Stimulated activated naive CD8-positive, alpha-beta T cell treated with anti-CD3 and anti-CD28 coated beads, Interleukin-15, Interleukin-2, amounts not matched to agents 100 ng/mL and 50 ng/mL, for 24 hours (primary cell): ENCODE measurements around the gene TMEM191C.
"Not testable (repeated sequence)": the region's sequence is repeated elsewhere in the genome, so short reads cannot be mapped to it uniquely, and the experiment has no call there.

Source experiments
- H3K27ac Mint-ChIP-seq: one replicate; pipeline ENCODE4 v1.8.0; 2021; ENCODE audit warnings: mild to moderate bottlenecking, mixed read lengths
- H3K27me3 Mint-ChIP-seq: one replicate; pipeline ENCODE4 v1.8.0; 2021; ENCODE audit warnings: mixed read lengths
- H3K36me3 Mint-ChIP-seq: one replicate; pipeline ENCODE4 v1.8.0; 2021; ENCODE audit warnings: low read depth, mixed read lengths
- H3K4me1 Mint-ChIP-seq: one replicate; pipeline ENCODE4 v1.8.0; 2021; ENCODE audit warnings: low read depth, mixed read lengths
- H3K4me3 Mint-ChIP-seq: one replicate; pipeline ENCODE4 v1.8.0; 2021; ENCODE audit warnings: mild to moderate bottlenecking, mixed read lengths
- H3K9me3 Mint-ChIP-seq: one replicate; pipeline ENCODE4 v1.8.0; 2021; ENCODE audit warnings: mixed read lengths

TMEM191C gene

DNA sequence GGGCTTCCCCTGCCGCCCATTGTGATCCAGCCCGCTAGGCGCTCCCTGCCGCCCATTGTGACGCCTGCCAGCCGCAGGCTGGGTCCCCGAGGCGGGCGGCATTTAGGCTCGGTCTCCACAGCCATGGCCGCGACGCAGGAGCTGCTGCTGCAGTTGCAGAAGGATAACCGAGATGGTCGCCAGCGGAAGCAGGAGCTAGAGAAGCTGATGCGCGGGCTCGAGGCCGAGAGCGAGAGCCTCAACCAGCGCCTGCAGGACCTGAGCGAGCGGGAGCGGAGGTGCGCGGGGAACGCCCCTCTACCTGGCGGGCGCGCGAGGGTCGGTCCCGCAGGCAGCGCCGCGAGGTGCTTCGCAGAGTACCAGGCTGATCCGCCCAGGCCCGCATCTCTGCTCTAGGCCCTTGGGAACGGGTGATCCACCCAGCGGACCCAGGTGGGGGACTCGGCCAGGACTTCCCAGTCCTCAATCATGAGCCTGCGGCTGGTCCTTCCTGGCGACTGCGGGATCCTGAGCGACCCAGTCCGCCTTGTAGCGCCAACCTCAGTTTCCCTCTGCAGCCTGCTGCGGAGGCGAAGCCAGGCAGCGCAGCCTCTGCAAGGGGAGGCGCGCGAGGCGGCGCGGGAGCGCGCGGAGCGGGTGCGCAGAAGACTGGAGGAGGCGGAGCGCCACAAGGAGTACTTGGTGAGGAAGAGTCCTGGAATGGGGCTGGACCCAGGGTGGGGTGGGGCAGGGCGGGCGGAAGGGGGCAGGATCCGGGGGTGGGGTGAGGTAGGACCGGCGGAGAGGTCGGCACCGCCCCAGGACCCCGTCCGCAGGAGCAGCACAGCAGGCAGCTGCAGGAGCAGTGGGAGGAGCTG lies at the start of gene TMEM191C:
Gene TMEM191C, plus strand, starts transcription at position 51 of the 857 bp plus-strand sequence. Its CDS starts 73 bp downstream, at position 124.
- Mint-ChIP-seq H3K27ac (peak within 1 kb of the TSS; percentile 74), H3K4me3 (peak within 1 kb of the TSS; percentile 75)
- H3K27me3 Mint-ChIP-seq, H3K36me3 Mint-ChIP-seq, H3K4me1 Mint-ChIP-seq, H3K9me3 Mint-ChIP-seq: not testable (repeated sequence)

DNA sequence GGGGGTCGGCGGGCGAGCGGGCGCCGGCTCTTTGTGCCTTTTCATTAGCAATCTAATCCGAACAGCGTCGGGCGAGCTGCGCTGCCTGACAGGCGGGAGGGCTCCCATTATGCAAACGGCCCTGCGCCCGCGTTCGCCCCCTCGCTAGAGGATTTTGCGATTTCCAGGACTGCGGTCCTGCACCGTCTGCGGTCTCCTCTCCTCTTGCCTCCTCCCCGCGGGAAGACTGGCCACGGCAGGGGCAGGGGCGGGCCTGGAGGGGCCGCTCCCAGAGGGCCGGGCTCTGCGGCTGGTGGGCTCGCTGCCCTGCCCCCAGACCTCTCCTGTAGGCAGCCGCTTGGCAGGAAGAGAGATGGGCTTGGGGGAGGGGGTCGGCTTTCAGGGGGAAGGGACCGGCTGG lies 49.3 kb upstream of the TMEM191C start:
- H3K27ac Mint-ChIP-seq, H3K4me3 Mint-ChIP-seq, H3K27me3 Mint-ChIP-seq, H3K9me3 Mint-ChIP-seq, H3K36me3 Mint-ChIP-seq, H3K4me1 Mint-ChIP-seq: not testable (repeated sequence)

DNA sequence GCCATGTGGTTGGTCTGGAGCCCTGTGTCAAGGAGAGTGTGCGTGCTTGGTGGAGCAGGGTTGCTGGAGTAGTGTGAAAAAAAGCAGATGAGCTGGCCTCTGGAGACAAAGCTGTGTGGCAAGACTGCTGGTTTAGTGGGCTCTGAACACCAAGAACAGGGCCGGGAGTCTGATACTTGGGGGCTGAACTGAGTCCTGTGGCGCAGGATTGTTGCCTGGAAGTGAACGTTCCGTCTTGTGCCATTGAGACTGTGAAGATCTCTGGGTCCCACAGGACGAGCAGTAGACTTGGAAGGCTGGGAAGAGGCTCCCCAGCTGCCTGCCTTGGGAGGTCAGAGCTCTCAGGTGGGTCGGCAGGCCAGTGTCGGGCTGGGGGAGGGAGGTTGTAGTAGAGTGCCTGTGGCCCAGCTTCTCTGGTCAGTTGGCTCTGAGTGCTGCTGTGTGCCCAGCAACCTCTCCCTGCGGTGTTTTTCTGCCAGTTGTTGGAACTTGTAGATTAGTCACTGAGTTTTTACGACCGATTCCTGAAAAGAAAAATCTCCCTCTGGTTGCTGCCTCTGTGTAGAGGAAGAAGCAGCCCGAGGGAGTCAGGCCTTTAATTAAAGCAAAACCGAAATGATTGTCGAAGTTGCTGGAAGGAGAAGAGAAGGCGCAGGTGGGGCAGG lies 48.1 kb upstream of the TMEM191C start:
- not testable (repeated sequence) for H3K36me3 Mint-ChIP-seq, H3K4me3 Mint-ChIP-seq, H3K27ac Mint-ChIP-seq, H3K27me3 Mint-ChIP-seq, H3K9me3 Mint-ChIP-seq, H3K4me1 Mint-ChIP-seq

DNA sequence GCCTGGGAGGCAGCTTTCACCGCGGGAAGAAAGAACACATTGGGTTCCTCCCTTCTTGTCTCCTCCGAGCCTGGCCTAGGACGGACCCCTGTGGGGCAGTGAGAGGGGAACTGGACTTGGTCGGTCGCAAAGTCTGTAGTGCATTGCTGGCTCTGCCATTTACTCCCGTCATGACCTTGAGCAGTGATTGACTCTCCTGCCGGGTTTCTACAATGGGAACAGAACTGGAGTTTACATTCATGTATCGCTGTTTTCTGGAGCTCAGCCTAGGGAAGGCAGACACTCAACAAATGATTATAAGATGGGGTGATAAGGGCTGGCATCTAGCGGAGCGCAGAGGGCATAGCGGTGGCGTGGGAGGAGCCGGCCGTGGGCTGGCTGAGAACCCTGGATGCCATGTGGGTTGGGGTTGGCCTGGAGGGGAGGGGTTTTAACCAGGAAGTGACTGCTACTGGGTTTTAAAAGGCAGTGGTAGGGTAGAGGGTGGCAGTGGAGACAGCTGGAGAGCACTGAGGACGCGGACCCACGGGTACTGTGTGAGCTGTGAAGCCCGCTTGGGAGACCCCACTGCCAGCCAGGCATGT lies 46.9 kb upstream of the TMEM191C start:
- H3K4me3 Mint-ChIP-seq, H3K27me3 Mint-ChIP-seq, H3K4me1 Mint-ChIP-seq: not testable (repeated sequence)

DNA sequence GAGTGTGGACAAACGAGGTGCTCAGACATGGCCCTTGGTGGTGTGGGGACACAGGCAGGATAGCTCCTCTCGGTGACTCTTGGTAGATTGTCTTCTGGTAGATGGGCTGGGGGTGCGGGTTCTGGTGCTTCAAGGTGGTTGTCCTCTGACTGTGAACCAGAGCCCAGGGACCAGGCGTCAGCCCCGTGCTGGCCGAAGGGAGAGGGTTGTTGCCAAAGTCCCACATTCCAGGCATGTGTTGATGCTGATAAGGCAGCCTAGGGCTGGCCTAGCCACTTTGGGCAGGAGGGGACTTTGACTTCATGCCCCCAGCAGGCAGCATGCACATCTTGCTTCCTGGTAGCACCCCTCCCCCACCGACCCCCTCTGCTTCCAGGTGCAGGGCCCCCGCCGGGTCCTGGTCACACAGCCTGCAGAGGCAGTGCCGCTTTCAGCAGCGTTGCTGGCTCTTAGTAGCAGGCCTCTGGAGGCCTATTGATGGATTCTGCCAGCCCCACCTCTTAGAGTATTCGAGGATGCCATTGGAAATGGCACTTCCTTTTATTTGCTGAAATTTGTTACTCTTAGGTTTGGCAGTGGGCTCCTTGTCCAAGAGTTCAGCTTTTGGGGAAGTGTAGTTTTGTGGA lies 43.0 kb upstream of the TMEM191C start:
- not testable (repeated sequence) for H3K36me3 Mint-ChIP-seq, H3K4me1 Mint-ChIP-seq, H3K4me3 Mint-ChIP-seq, H3K9me3 Mint-ChIP-seq, H3K27me3 Mint-ChIP-seq, H3K27ac Mint-ChIP-seq

More for the DNA sequence above, 46.9 kb upstream of the TMEM191C start:
- not testable (repeated sequence) for H3K36me3 Mint-ChIP-seq, H3K9me3 Mint-ChIP-seq, H3K27ac Mint-ChIP-seq

DNA sequence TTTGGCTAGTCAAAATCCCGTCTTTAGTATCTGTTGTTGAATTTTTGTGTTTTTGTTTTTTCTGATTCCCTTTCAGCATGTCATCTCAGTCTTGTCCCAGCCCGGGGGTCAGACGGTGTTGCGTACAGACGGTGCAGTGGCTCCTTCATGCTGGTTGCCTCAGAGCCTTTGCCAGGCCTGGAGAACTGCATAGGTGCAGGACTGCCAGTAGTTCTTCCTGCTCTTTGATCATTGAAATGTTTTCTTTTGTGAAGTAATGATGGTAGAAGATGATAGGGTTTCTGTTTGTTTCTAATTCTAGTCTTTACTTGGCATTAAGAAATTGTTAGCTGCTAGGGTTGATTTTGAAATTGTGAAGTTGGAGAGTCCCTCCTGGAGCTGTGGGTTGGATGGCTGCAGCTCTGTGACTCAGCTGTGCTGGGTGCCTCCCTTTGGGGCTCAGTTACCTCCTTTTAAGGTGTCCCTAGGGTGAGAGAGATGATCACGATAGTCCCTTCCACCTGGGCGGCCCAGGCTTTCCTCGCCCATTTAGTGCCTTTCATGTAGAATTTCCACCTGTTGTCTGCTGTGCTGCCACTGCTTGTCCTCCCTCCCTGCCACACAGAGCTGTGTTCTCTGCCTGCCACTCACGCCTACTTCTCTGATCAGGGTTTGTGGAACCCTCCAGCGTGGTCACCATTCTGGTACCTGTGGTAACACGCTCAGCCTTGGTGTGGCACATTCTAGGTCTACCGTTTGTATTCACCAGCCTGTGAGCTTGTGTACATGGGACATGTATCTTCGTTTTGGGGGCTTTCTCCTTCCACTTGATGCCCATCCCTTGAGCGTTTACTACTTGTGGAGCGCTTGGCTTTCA lies 32.6 kb upstream of the TMEM191C start:
- H3K4me1 Mint-ChIP-seq, H3K27me3 Mint-ChIP-seq: not testable (repeated sequence)

DNA sequence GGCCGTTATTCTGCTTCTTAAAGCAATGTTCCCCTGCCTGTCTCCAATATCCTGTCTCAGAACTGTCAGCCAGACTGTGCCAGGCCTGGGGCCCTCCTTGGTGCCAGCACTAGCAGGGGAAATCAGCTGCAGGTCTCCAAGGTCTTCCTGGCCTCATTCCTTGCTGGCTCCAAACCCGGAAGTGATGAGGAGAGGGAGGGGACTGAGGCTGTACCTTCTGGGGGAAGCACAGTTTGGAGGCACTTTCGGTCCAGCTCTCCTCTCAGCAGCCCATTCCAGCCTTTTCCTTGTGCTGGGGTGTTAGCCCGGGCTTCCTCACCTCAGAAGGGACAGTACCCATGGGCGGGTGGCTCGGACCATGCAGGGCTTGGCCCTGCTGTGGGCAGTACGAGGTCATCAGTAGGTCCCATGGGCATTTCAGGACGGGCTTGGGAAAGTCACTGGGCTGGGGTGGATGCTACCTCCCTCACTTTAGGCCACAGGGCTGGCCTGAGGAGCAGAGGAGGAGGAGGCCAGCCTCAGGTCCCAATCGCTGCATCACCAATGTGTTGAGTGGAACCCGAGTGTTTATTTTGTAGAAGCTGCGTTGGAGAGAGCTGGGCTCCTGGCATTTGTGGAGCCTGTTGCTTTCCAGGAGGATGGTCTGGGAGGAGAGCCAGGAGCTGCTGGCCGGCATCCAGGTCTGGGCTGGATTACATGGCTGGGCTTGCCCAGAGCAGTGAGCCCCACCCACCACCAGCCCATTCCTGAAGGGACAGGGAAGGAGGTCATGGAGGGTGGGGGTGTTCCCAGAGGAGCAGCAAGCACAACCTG lies 31.0 kb upstream of the TMEM191C start:
- H3K27ac Mint-ChIP-seq, H3K36me3 Mint-ChIP-seq, H3K9me3 Mint-ChIP-seq, H3K27me3 Mint-ChIP-seq, H3K4me1 Mint-ChIP-seq, H3K4me3 Mint-ChIP-seq: not testable (repeated sequence)

More for the DNA sequence above, 32.6 kb upstream of the TMEM191C start:
- not testable (repeated sequence) for H3K9me3 Mint-ChIP-seq, H3K27ac Mint-ChIP-seq, H3K4me3 Mint-ChIP-seq, H3K36me3 Mint-ChIP-seq

DNA sequence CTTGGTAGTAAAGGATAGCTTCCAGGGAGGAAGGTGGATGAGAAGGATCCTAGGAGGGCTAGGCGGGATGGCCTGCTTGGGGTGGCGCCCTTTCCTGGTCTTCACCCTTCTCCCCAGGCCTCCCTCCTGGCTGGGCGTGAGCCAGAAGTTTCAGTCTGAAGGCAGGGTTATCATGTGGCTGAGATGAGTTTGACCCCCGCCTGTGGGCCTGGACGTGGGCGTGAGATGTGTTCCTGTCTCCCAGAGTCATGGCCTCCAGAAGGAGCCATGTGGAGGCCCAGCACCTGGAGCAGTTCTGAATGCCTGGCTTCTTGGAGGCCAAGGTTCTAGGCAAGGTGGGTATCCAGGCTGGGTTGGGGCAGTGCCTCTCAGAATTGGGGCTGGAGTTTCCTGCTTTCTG lies 29.2 kb upstream of the TMEM191C start:
- H3K4me1 Mint-ChIP-seq, H3K9me3 Mint-ChIP-seq, H3K27ac Mint-ChIP-seq, H3K4me3 Mint-ChIP-seq, H3K27me3 Mint-ChIP-seq, H3K36me3 Mint-ChIP-seq: not testable (repeated sequence)

DNA sequence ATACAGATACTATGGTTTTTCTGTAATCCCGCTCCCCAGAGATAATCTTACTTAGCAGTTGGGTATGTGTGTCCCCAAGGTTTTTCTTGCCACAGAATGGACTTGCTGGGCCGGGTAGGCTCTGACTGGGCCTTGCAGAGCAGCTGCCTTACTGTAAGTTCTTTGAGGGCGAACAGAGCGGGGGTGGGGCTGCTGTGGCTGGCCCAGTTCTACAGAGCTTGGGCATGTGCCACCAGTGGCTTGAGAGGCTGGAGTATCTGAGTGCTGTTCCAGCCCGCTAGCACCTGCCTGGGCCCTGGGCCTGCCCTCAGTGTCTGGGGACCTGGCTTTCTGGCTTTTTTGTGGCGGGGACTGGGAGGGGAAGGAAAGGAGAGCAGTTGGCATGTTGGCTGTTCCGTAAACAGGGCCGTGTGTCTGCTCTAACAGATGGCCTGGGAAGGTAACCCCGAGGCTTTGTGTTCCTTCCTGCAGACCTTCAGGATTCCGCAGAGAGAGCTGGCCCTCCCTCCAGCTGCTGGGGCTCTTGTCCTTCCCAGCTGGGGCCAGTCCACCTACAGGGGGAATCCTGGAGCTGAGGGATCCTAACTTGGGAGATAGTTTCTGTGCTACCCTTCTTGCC lies 27.1 kb upstream of the TMEM191C start:
- H3K27ac Mint-ChIP-seq, H3K4me3 Mint-ChIP-seq, H3K4me1 Mint-ChIP-seq, H3K27me3 Mint-ChIP-seq, H3K9me3 Mint-ChIP-seq, H3K36me3 Mint-ChIP-seq: not testable (repeated sequence)

DNA sequence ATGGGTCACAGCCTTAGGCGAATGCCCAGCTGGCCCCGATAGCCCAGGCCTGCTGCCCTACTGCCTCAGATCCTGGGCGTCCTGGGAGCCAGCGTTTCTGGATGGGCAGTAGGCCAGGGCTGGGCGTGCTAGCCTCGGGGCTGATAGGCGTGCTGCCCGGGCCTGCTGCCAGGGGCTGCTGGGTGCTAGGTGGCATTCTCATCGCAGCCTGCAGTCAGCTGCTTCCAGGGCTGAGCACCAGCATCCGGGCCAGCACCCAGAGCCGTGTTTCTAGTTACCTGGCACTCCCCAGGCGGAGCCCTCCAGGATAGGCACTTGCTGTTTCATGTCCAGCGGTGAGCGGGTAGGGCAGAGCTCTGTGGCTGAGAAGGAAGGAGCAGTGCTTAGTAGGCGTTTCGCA lies 26.5 kb upstream of the TMEM191C start:
- not testable (repeated sequence) for H3K9me3 Mint-ChIP-seq, H3K27ac Mint-ChIP-seq, H3K4me3 Mint-ChIP-seq

DNA sequence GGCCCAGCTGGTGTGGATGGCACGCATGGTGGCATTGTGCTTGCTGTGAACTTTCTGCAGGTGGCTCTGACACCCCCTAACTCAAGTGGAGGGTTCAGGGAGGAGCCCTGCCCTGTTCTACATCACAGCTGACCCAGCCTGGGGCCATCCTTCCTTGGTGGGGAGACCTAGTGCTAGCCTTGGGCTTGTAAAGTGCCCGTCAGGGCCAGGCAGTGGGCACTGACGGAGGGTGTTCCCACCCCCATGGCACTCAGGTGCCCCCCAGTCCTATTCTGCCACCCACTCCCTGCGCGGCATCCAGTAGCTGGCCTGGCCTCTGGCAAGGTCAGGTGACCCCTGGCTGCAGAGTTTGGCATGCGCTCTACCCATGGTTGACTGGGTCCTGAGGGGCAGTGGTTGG lies 26.0 kb upstream of the TMEM191C start:
- not testable (repeated sequence) for H3K27me3 Mint-ChIP-seq, H3K9me3 Mint-ChIP-seq, H3K36me3 Mint-ChIP-seq, H3K4me3 Mint-ChIP-seq, H3K4me1 Mint-ChIP-seq, H3K27ac Mint-ChIP-seq

More for the DNA sequence above, 26.5 kb upstream of the TMEM191C start:
- not testable (repeated sequence) for H3K4me1 Mint-ChIP-seq, H3K36me3 Mint-ChIP-seq, H3K27me3 Mint-ChIP-seq

DNA sequence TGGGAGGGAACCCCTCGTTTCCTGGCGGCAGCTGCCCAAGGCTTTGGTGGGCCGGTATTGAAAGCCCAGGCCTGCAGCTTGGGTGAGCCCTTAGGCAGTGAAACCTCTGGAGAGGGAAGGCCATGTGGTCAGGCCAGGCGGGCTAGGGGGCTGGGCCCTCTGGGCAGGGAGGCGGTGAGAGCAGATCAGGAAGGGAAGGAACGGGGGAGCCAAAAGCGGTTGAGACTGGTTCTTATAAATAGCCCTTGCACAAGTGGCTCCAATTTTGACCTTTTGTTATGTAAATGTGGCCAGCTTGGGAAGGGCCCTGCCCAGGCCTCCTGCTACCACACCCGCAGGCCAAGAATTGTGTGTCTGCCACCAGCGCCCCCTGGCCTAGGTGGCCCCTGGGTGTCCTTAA lies 25.1 kb upstream of the TMEM191C start:
- not testable (repeated sequence) for H3K9me3 Mint-ChIP-seq, H3K4me1 Mint-ChIP-seq, H3K27ac Mint-ChIP-seq, H3K36me3 Mint-ChIP-seq, H3K4me3 Mint-ChIP-seq, H3K27me3 Mint-ChIP-seq

DNA sequence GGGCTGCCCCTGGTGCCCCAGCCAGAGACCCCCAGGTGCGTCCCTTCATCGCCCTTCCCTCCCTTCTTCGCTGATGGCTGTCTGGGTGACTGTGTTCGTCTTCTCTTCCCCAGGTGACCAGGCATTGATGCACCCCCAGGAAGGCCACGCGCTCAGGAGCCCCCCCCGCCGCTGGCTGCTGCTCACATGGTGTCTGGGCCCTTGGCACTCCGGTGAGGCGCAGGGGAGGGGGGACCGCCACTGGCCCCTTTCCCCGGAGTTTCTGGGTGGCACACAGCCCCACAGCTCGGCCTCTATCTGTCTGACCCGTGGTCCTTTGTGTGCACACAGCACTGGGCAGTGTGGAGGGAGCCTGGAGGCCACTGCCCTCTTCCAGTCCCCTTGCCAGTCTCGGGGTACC lies 24.5 kb upstream of the TMEM191C start:
- not testable (repeated sequence) for H3K27me3 Mint-ChIP-seq, H3K36me3 Mint-ChIP-seq, H3K4me1 Mint-ChIP-seq, H3K9me3 Mint-ChIP-seq, H3K27ac Mint-ChIP-seq, H3K4me3 Mint-ChIP-seq
